Astrocyte of the cerebellum (primary cell): Measurements from ENCODE around the gene ERMN.
"Not testable (repeated sequence)": the region's sequence is repeated elsewhere in the genome, so short reads cannot be mapped to it uniquely, and the experiment has no call there.

Experiments used
- DNase-seq: peaks from one replicate; pipeline ENCODE4 v3.0.0-alpha.2; 2011; ENCODE audit warnings: low read depth
- H3K4me3 ChIP-seq: 2 replicates; pipeline ENCODE4 v1.5.1; 2011; ENCODE audit warnings: mild to moderate bottlenecking, low read depth, low read length, moderate library complexity
- in situ Hi-C: cut with HindIII; loops from 2 replicates; pipeline ENCODE4 v1.10.0; 2017; ENCODE audit warnings: low sequenced_read_pairs
- TF ChIP-seq, protein P1 (sequence below): IDR thresholded peaks from 2 replicates; pipeline ENCODE4 v1.5.1; 2012; ENCODE audit warnings: low read length, low read depth, moderate library complexity, mild to moderate bottlenecking; ENCODE audit errors: missing control alignments

The ERMN gene, protein sequence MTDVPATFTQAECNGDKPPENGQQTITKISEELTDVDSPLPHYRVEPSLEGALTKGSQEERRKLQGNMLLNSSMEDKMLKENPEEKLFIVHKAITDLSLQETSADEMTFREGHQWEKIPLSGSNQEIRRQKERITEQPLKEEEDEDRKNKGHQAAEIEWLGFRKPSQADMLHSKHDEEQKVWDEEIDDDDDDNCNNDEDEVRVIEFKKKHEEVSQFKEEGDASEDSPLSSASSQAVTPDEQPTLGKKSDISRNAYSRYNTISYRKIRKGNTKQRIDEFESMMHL

DNA sequence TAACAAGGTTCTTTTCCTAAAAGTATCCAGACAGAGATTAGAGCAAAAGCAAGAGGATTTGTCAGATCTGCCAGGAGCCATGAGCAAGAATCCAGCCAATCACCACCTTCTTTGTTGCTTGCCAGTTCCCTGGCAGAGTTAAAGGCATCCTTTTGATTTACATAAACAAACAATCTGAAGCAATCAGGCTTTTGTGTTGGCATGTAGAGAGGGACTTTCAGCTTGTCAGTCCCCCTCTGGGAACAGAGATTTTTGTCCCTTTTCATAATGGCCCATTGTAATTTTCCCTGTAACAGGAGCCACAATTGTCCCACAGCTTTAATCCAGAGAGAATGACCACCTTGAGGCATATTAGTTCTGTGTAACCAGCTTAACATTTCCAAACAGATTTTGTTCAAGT, at the start of gene ERMN:
Gene ERMN, minus strand, starts transcription at position 39 of the 400 bp plus-strand sequence. CDS start 182 bp downstream, outside the sequence.
- DNase-seq: no peak
- TF ChIP-seq, protein P1, sequence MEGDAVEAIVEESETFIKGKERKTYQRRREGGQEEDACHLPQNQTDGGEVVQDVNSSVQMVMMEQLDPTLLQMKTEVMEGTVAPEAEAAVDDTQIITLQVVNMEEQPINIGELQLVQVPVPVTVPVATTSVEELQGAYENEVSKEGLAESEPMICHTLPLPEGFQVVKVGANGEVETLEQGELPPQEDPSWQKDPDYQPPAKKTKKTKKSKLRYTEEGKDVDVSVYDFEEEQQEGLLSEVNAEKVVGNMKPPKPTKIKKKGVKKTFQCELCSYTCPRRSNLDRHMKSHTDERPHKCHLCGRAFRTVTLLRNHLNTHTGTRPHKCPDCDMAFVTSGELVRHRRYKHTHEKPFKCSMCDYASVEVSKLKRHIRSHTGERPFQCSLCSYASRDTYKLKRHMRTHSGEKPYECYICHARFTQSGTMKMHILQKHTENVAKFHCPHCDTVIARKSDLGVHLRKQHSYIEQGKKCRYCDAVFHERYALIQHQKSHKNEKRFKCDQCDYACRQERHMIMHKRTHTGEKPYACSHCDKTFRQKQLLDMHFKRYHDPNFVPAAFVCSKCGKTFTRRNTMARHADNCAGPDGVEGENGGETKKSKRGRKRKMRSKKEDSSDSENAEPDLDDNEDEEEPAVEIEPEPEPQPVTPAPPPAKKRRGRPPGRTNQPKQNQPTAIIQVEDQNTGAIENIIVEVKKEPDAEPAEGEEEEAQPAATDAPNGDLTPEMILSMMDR: no peak
- in situ Hi-C loops: no loop called here
- no peak within 1 kb of the TSS for H3K4me3 ChIP-seq

DNA sequence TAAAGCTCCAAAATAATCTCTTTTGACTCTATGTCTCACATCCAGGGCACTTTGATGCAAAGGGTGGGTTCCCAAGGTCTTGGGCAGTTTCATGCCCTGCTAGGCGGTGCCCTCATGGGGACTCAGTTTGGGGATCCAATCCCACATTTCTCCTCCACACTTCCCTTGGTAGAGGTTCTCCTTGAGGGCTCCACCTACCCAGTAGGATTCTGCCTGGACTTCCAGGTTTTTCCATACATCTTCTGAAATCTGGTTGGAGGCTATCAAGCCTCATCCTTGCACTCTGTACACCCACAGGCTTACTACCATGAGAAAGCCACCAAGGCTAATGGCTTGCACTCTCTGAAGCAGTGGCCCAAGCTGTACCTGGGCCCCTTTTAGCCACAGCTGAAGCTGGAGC, 49.8 kb upstream of the ERMN start:
- in situ Hi-C loops: no loop called here

DNA sequence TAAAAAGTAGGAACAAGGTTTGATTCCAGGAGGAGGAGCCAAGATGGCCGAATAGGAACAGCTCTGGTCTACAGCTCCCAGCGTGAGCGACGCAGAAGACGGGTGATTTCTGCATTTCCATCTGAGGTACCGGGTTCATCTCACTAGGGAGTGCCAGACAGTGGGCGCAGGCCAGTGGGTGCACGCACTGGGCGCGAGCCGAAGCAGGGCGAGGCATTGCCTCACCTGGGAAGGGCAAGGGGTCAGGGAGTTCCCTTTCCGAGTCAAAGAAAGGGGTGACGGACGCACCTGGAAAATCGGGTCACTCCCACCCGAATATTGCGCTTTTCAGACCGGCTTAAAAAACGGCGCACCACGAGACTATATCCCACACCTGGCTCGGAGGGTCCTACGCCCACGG, 42.9 kb upstream of the ERMN start:
- DNase-seq, in situ Hi-C loops: not testable (repeated sequence)

More for the DNA sequence above, 49.8 kb upstream of the ERMN start:
- H3K4me3 ChIP-seq: no peak overlapping the region
- DNase-seq: no peak
- TF ChIP-seq, protein P1: no peak

DNA sequence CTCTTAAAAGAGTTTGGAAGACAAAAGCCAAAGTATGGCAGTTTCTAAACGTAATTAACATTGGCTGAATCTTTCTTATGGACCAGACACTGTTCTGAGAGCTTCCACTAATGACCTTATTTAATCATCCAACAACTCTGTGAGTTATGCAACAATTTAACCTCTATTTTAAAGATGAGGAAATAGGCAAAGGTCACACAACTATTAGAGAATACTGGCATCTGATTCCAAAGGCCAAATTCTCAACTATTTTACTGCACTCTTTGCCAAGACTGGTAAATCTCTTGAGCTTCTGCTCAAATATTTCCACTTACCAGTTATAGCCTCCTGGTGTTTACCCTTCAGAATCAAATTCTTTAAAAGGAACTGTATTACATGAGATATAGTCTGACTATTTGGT, 42.1 kb upstream of the ERMN start:
- no peak for DNase-seq
- in situ Hi-C loops: no loop called here
- no peak overlapping the region for H3K4me3 ChIP-seq
- TF ChIP-seq, protein P1: no peak

More for the DNA sequence above, 42.9 kb upstream of the ERMN start:
- H3K4me3 ChIP-seq: not testable (repeated sequence)

DNA sequence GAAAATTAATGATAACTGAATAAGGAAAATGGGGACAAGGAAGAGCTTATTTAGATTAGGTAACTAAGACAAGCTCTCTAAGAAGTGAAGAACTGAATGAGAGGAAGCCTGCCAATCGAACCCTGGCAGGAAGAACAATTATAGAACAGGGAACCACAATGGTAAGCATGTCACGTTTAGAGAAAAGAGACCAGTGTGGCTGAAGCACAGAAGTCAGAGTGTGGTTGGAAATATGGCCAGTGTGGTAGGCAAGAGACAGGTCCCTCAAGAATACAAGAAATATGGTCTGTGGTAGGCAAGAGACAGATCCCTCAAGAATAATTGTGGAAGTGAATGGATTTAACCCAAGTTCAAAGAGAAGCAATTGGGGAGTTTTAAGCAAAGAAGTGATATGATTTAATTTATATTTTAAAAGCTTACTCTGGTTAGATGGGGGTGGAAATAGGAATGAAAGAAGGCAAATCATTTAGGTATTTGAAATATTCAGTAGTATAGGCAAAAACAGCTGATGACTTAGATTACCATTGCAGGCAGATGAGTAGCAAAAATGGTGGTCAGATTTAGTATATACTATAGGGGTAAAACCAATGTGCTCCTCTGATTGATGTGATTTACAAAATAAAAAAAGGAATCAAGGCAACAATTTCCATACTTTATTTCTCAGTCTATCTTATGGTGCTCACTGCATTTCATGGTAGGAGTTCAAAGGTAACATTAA, 38.8 kb upstream of the ERMN start:
- DNase-seq: no peak
- in situ Hi-C loops: no loop called here
- TF ChIP-seq, protein P1: no peak
- H3K4me3 ChIP-seq: no peak overlapping the region

DNA sequence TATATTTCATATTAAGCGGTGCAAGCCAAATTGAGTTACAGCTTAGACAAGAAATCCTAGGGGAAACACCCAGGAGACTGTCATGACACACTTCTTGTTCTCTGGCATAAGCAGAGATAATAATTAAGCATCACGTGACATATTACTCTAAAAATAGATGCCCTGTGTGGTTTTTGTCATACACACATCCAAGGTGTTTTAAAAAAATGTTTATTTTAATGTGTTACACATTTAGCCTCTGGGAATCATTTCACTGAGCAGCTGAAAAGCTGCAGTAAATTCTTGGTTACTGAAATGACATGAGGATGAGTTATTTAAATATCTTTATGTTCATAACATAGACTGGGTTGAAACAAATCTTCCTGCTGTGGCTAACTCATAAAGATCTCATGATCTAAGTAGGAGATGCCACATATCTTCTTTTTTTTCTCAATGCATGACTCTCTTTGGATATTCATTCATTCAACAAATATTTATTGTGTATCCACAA, 38.0 kb upstream of the ERMN start:
- TF ChIP-seq, protein P1: no peak
- H3K4me3 ChIP-seq: no peak overlapping the region
- in situ Hi-C loops: no loop called here
- no peak for DNase-seq

DNA sequence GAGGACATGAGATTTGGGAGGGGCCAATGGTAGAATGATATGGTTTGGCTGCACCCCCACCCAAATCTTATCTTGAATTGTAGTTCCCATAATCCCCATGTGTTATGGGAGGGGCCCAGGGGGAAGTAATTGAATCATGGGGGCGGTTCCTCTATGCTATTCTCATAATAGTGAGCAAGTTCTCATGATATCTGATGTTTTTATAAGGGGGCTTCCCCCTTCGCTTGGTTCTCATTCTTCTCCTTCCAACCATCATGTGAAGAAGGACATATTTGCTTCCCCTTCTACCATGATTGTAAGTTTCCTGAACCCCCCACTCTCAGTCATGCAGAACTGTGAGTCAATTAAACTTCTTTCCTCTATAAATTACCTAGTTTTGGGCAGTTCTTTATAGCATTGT, 37.0 kb upstream of the ERMN start:
- no peak overlapping the region for H3K4me3 ChIP-seq
- TF ChIP-seq, protein P1: no peak
- DNase-seq: no peak
- in situ Hi-C loops: no loop called here
